Measurements from ENCODE around the gene SYNJ2.

DNA sequence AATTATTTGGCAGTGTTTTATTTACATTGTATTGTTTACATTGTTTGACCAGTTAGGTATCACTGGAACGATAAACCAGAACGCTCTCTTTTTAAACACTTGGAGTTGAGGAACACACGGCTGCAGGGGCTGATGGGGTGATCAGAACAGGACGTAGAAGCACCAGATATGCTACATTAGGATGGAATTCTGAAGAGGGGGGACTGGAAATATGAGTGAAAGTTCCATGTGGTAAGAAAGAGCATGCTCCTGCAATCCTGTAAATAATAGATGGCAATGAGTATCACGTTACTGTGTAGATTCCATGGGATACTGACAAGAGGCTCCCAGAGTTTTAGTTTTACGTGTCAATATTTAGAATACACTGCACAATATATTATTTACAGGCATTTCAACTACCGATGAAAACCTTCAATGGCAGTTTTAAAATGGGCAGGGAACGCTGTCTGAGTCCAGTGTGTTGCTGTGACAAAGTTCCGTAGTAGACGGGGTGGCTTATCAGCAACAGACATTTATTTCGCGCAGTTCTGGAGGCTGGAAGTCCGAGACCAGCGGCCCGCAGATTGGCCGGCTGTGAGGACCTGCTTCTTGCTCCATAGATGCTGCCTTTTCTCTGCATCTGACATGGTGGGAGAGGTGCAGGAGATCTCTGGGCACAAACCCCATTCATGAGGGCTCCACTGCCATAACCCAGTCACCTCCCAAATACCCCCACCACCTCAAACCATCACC lies 43.1 kb downstream of the SYNJ2 start:
- TF ChIP-seq, protein P1, sequence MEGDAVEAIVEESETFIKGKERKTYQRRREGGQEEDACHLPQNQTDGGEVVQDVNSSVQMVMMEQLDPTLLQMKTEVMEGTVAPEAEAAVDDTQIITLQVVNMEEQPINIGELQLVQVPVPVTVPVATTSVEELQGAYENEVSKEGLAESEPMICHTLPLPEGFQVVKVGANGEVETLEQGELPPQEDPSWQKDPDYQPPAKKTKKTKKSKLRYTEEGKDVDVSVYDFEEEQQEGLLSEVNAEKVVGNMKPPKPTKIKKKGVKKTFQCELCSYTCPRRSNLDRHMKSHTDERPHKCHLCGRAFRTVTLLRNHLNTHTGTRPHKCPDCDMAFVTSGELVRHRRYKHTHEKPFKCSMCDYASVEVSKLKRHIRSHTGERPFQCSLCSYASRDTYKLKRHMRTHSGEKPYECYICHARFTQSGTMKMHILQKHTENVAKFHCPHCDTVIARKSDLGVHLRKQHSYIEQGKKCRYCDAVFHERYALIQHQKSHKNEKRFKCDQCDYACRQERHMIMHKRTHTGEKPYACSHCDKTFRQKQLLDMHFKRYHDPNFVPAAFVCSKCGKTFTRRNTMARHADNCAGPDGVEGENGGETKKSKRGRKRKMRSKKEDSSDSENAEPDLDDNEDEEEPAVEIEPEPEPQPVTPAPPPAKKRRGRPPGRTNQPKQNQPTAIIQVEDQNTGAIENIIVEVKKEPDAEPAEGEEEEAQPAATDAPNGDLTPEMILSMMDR (conservative IDR thresholded peaks at IDR 0.05; ENCODE audit: low read depth, low read length): no peak
- TF ChIP-seq FOS (IDR thresholded peaks at IDR 0.05; ENCODE audit: low read depth, low read length): no peak
- no peak for TF ChIP-seq CEBPB (IDR thresholded peaks at IDR 0.05; ENCODE audit: low read depth, low read length)
- TF ChIP-seq SMC3 (IDR thresholded peaks at IDR 0.05; ENCODE audit: low read depth, low read length): no peak
